Panc1 (cell line): ENCODE results near the gene GNS. TPM values are rescaled to one million over a fixed set of nuclear protein-coding genes. Genes with fewer than 3 reads are reported as not detected.

ENCODE experiments used
- ATAC-seq: fragments of 200-7000 bp; cut with Tn5 transposase; 2 replicates; pipeline ENCODE4 v1.9.1; 2020; ENCODE audit warnings: mild to moderate bottlenecking, moderate library complexity
- BruUV-seq: library from RNA; stranded (reverse); fragments of 400-500 nt; replicated peaks from 2 replicates; lab custom pipeline; 2021; lab: Mats Ljungman, UMichigan
- CTCF ChIA-PET: fragments of 300-600 bp; sonication (Branson Sonifier 250); formaldehyde crosslinking; loops from one replicate; lab custom pipeline; 2022; ENCODE audit warnings: antibody characterized with exemption; lab: Charles Lee
- POLR2A ChIA-PET: fragments of 300-600 bp; sonication (Branson Sonifier 250); formaldehyde crosslinking; loops from one replicate; lab custom pipeline; 2022; ENCODE audit warnings: antibody characterized with exemption; lab: Charles Lee
- DNase-seq: peaks from one replicate; pipeline ENCODE4 v3.0.0-alpha.2; 2010; ENCODE audit warnings: low read depth, low spot score
- H3K27ac ChIP-seq: 2 replicates; pipeline ENCODE4 v1.5.1; 2011; ENCODE audit warnings: mild to moderate bottlenecking, low read length, inconsistent platforms
- H3K27me3 ChIP-seq: fragments of 200-500 bp; sonication (Bioruptor generic); 2 replicates; pipeline ENCODE4 v1.6.0; 2014; ENCODE audit warnings: low read length, inconsistent platforms; ENCODE audit not compliant: control insufficient read depth, insufficient read depth
- H3K36me3 ChIP-seq: fragments of 200-500 bp; sonication (Bioruptor generic); 2 replicates; pipeline ENCODE4 v1.5.1; 2014; ENCODE audit warnings: inconsistent platforms, mild to moderate bottlenecking, low read length, moderate library complexity; ENCODE audit not compliant: control insufficient read depth, insufficient read depth
- H3K4me1 ChIP-seq: 2 replicates; pipeline ENCODE4 v1.5.1; 2011; ENCODE audit warnings: inconsistent platforms, mild to moderate bottlenecking, low read length, moderate library complexity; ENCODE audit not compliant: control insufficient read depth, insufficient read depth
- H3K4me3 ChIP-seq, 2 experiments: 2 replicates each; pipeline ENCODE4 v1.5.1; 2011 to 2012; ENCODE audit warnings: low read depth in 2 of 2, low read length in 2 of 2, mild to moderate bottlenecking in 2 of 2, inconsistent platforms in 1 of 2, moderate library complexity in 1 of 2
- H3K9me3 ChIP-seq: fragments of 200-500 bp; sonication (Bioruptor generic); 2 replicates; pipeline ENCODE4 v1.5.1; 2014; ENCODE audit warnings: low read depth, mild to moderate bottlenecking, inconsistent platforms, low read length, moderate library complexity; ENCODE audit not compliant: control insufficient read depth, insufficient read depth
- CTCF ChIP-seq: fragments of 450-650 bp; IDR thresholded peaks from 2 replicates; pipeline ENCODE4 v1.5.1; 2017; ENCODE audit warnings: mild to moderate bottlenecking
- POLR2AphosphoS5 ChIP-seq: IDR thresholded peaks from 2 replicates; pipeline ENCODE4 v1.6.1; 2012; ENCODE audit warnings: mild to moderate bottlenecking, low read depth, low read length, moderate library complexity
- REST ChIP-seq, 2 experiments: IDR thresholded peaks; 2 replicates each; pipeline ENCODE4 v1.6.1; 2011 to 2012; ENCODE audit warnings: low read depth in 2 of 2, control low read depth in 1 of 2, low read length in 1 of 2, mild to moderate bottlenecking in 1 of 2, moderate library complexity in 1 of 2; ENCODE audit not compliant: insufficient read depth in 1 of 2
- SIN3A ChIP-seq: IDR thresholded peaks from 2 replicates; pipeline ENCODE4 v1.6.1; 2012; ENCODE audit warnings: low read depth, mild to moderate bottlenecking, low read length, moderate library complexity, borderline replicate concordance; ENCODE audit not compliant: insufficient read depth
- TCF7L2 ChIP-seq: IDR thresholded peaks from 2 replicates; pipeline ENCODE4 v1.6.1; 2011; ENCODE audit warnings: mild to moderate bottlenecking, low read depth, low read length, inconsistent platforms
- in situ Hi-C: cut with HindIII; loops from 2 replicates; pipeline ENCODE4 v1.10.0; 2016; ENCODE audit warnings: low sequenced_read_pairs, low pct_unique_long_range_greater_than_20kb
- intact Hi-C: fragments of 100-400 bp; cut with micrococcal nuclease; formaldehyde crosslinking; loops from one replicate; pipeline ENCODE4 v1.10.0; 2022; ENCODE audit not compliant: unreplicated experiment
- total RNA-seq: library from RNA; stranded (reverse); gene quantifications from one replicate; pipeline ENCODE4 v1.2.1, GENCODE V29; 2021; ENCODE audit not compliant: unreplicated experiment

Gene GNS
- total RNA-seq, 1 experiment from 2014 or later = 117 TPM

- Histone ChIP-seq H3K36me3 (peaks cover 11% of the 10 kb centered on the region; the same call in 1 of the 2 replicates), H3K27me3 (no peaks in the 10 kb centered on the region), H3K9me3 (no peaks in the 10 kb centered on the region), H3K4me3 (no peak overlapping the region), H3K4me1 (no peaks in the 10 kb centered on the region; the same call in 1 of the 2 replicates), H3K27ac (no peak overlapping the region)
- ChIA-PET CTCF (no interaction called here), POLR2A (no interaction called here)
- in situ Hi-C loops = no loop called here
- ATAC-seq = no peak
- BruUV-seq = TSS peak; percentile 56
- TF ChIP-seq POLR2AphosphoS5 = no peak
- no peak for TF ChIP-seq TCF7L2
- no peak for TF ChIP-seq CTCF
- no peak for TF ChIP-seq SIN3A
- TF ChIP-seq REST (IDR thresholded peaks at IDR 0.05; ENCODE audit: insufficient read depth in 1 of 2, low read depth in 2 of 2, low read length in 1 of 2) = no peak
- no peak for DNase-seq
- intact Hi-C loops = no loop called here
Measured at GRCh38 chr12:64740646-64741045, 18.6 kb downstream of the GNS start.

- ATAC-seq = peak; percentile 58
- no peaks in the 10 kb centered on the region for H3K27me3 ChIP-seq
- no peaks in the 10 kb centered on the region for H3K4me1 ChIP-seq
- peaks cover 10% of the 10 kb centered on the region; the same call in 1 of the 2 replicates for H3K36me3 ChIP-seq
- TF ChIP-seq POLR2AphosphoS5 (no peak), REST (IDR thresholded peaks at IDR 0.05; ENCODE audit: insufficient read depth in 1 of 2, low read depth in 2 of 2, low read length in 1 of 2) (no peak), TCF7L2 (no peak), SIN3A (no peak), CTCF (no peak)
- intact Hi-C loops = no loop called here
- no peak overlapping the region for H3K4me3 ChIP-seq
- no peaks in the 10 kb centered on the region for H3K9me3 ChIP-seq
- H3K27ac ChIP-seq = no peak overlapping the region
- ChIA-PET CTCF (no interaction called here), POLR2A (no interaction called here)
- no TSS peak for BruUV-seq
- no peak for DNase-seq
- in situ Hi-C loops = no loop called here
Measured at GRCh38 chr12:64739778-64740177, 19.4 kb downstream of the GNS start.
